Stimulated activated CD8-positive, alpha-beta memory T cell treated with anti-CD3 and anti-CD28 coated beads, Interleukin-15, amount 100 ng/mL, for 4 hours (primary cell): Measurements from ENCODE around the gene ABCA1.

Experiments used
- DNase-seq, 2 donors: peaks; one replicate each; pipeline ENCODE4 v3.0.0-alpha.2; 2020; ENCODE audit warnings: low read depth in 2 of 2

Gene ABCA1

DNA sequence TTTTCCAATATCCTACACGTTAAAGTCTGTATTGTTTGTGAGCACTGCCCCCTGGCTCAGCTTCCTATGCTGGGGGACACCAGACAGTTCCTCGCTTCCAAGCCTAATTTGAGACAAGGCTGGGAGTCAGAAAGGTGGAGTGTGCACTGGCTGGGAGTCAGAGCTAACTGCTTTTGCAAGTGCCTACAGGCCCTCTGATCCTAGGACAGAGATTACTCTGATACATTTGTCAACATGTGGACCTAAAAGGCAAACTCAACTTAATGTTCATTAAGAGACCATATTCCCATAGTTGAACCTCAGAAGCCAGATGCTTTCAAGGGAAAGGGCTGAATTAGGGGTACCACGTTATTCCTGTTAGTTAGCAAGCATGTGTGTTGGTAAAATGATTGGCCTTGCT lies 83.2 kb downstream of the ABCA1 start:
- DNase-seq, result no peak

DNA sequence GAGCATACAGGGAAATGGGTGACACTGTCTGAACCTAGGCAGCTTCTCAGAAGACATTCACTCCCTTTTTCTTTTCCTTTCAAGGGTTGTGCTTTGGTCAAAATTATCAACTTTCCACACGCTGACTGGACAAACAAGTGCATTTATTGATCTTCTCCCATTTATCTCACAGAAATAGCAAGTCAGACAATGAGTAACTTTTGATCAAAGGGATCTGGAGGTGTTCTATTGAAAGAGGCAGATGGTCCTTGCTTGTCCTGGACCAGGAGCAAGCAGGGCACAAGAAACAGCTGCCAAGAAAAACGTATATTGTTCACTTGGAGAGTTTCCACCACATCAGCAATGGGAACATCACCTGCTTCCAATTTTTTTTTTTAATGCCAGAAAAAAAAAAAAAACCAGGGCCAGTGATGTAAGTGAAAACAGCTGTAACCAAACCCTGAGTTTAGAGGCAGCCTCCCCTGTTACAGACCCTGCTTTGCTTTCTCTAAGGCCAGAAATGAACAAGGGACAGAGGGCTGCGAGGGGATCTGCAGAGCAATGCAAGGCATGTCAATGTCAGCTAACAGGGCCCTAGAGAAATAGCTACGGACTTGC lies 84.2 kb downstream of the ABCA1 start:
- DNase-seq, result no peak

DNA sequence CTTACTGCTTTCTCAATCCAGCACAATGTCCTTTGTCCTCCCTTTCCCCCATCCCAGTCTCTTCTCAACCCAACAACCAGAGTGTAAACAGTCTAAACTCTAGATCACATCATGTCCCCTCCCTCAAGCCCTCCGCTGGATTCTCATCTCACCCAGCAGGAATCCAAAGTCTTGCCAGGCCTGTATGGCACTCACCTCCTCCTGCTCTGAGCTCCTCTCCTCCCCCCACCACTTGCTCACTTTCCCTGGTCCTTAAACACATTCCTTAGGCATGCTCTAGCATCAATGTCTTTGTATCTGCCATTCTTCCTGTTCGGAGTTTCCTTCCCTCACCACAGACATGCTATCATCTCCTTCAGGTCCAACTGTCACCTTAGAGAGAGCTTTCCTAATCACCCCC lies 85.3 kb downstream of the ABCA1 start:
- no peak for DNase-seq

GRCh38 chr9:104841601-104842141 lies 86.3 kb downstream of the ABCA1 start:
- DNase-seq, result no peak

GRCh38 chr9:104838958-104839357 lies 89.0 kb downstream of the ABCA1 start:
- DNase-seq, result no peak

GRCh38 chr9:104836767-104837166 lies 91.2 kb downstream of the ABCA1 start:
- no peak for DNase-seq

GRCh38 chr9:104836235-104836634 lies 91.7 kb downstream of the ABCA1 start:
- no peak for DNase-seq

DNA sequence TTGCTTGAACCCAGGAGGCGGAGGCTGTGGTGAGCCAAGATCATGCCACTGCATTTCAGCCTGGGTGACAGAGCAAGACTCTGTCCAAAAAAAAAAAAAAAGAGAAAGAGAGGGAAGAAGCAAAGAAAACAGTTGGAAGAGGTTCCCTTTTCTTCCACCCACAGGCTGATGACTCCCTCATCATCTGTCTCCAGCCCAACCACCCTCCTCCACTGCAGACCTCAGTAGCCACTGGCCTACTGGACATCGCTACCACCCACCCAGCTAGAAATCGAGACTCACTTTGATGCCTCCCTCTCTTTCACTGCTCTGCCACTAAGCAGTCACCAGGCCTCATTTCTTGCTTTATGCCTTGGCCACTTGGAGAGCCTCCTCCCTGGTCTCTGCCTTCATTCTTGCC lies 92.8 kb downstream of the ABCA1 start:
- no peak for DNase-seq

- no peak for DNase-seq
Observed at GRCh38 chr9:104833696-104834095, 94.3 kb downstream of the ABCA1 start.

- no peak for DNase-seq
Observed at GRCh38 chr9:104831681-104832080, 96.3 kb downstream of the ABCA1 start.

DNA sequence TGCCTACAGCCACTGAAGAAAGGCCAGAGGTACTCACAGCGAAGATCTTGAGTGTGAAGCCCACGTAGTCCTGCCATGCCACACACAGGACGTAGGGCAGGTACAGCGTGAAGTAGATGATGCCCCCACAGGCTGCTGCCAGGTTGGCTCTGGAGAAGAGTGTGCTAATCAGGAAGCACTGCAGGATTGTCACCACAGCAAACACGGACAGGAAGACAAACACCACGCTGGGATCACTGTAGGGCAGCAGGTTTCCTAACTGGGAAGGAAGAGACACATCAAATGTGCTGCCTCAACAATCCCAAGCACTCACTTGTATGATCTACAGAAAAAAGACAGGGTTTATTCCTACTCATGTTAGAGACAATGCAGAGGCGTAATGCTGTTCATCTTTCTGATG lies 101.0 kb downstream of the ABCA1 start:
- no peak for DNase-seq

GRCh38 chr9:104826079-104826775 lies 101.7 kb downstream of the ABCA1 start:
- no peak for DNase-seq

DNA sequence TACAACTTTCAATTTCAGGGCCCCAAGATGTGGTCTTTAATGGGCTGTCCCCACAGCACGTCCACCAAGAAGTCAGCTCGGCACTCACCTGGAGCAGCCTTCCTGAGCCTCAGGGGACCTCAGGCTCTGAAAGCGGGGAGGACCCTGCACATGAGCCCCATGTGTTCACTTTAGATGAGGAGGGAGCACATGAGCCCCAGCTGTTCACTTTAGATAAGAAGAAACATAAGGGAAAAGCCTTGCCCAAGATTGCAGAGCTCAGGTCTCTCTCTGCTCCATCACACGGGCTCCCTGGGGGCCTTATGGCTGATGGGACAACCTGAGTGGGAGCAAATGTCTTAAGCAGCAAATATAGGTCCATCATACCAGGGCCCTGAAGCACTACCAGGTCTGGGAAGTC lies 107.6 kb downstream of the ABCA1 start:
- DNase-seq, result no peak

DNA sequence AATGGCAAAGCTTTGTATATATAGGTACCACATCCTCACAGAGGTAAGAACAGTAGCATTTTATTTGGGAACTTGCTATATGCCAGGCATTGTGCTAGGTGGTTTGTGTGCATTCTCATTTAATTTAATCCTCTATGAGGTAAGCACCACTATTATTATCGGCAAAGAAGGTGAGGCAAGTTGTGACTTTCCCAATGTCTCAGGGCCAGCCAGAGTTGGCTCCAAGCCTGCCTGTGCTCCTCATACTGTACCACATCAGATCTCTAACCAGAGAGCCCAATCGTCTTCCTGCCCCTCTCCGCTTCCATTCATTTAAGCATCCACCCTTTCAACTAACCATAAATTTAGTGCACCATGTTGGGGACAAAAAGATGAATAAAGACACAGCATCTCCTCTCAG lies 108.9 kb downstream of the ABCA1 start:
- DNase-seq, result no peak

DNA sequence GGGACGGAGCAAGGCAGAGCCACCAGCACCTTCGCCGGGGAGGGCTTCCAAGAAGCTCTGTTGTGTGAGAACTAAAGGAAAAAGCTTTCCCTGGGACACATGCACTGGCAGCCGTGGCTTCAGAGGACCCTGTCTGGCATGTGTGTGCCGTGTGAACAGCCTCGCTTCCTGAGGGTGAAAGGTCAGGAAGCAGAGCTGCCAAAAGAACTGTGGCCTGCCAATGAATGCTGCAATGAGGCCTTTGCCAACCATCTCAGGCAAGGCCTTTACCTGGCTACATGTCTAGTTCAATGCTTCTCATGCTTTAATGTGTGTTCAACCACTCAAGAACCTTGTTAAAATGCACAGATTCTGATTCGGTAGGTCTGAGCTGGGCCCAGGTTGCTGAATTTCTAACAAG lies 110.5 kb downstream of the ABCA1 start:
- DNase-seq, result no peak

DNA sequence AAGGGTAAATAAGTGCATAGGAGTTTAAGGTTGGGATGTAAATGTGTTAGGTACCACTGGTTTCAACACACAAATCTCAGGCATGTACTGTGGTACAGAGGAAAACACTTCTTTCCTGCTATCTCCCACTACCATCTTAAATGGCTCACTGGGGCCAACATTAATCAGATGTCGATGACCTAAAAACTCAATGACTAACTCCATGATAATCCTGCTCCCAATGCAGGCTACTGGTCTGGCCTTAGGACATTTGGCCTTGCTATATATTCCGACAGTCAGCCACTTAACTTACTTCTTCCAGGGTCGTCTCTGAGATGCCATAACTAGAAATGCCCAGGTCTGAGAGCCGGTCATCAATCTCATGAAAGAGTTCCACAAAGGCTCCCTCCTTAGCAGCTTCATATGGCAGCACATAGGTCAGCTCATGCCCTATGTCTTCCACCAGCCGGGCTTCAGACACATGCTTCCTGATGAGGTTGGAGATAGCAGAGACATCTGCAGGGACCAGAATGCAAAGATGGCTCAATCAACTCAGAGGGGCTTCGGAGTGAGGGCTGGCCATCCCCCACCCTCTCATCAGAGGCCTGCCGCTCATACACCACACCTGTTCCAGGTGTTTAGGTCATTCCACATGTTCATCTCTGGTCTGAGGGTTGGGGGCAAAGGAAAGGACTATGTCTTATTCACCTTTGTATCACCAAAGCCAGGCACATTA lies 111.9 kb downstream of the ABCA1 start:
- no peak for DNase-seq

DNA sequence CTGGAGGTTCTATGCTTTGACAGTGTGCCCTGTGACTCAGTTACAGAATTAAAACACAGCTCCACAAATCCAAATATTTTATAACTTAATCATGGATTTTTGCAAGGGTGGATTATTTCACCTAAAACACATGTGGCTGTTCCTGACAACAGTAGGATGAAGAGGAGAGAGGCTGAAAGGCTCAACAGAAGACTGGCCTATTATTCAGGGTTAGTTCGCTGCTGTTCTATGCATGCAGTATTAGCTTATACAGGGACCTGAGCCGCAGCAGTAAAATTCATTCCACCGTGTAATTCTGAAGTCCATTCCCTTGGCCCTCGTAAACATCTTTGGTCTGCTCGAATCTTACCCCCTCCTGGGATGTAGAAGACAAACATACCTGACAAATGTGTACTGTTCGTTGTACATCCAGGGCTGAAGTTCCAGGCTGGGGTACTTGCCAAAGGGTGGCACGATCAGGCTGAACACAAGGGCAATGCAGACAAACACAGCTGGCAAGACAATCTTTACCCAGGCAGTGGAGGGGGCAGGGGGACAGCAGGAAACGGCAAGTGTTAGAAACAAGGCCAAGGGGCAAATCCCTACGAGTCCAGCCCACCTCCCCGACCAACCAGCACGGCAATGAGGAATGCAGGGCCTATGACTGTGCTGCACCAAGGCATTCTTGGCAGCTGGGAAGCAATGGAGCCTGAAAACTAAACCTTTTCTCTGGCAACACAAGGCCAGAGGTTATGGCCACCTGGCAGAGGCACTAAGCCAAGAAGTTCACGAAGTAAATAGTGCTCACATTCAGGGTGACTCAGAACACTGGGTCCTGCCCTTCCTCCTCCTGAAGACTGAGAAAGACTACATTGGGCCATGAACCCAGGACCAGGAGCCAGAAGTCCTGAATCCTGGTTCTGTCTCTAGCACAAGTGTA lies 117.3 kb downstream of the ABCA1 start:
- no peak for DNase-seq

- no peak for DNase-seq
Observed at GRCh38 chr9:104808035-104808614, 119.8 kb downstream of the ABCA1 start.

DNA sequence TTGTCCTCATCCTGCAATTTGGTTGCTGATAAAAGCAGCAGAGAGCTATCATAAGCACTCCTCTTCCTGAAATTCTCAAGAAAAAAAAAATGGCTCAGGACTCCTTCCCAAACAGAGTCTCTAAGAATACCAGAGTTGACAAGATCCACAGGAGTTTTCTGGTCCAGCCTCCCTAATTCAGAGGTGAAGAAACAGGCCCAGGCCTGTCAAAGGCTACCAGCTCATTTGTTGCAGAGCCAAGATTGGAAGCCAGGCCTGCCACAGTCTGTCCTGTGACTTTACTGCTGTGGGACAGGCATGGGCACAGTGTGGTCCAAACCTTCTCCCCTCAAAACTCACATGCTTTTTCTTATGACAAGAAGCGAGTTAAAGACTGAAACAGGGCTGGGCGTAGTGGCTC lies 122.5 kb downstream of the ABCA1 start:
- DNase-seq, result no peak

DNA sequence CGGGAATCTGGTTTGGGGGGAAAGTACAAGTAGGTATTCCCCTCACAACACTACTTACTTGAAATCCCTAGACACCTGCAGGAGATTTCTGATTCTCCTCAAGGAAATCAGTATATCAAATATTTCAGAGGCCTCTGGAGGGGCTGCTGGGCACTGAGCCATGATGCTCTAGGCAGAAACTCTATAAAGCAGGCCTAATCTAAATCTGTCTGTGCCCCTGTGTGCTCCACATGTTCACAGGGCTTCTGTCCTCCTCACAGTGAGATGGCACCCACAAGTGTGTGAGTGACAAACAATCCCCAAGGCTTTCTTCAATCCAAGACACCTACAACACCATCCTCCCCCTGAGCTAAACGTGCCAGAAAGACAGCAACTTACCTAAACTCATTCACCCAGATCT lies 125.0 kb downstream of the ABCA1 start:
- DNase-seq, result no peak

DNA sequence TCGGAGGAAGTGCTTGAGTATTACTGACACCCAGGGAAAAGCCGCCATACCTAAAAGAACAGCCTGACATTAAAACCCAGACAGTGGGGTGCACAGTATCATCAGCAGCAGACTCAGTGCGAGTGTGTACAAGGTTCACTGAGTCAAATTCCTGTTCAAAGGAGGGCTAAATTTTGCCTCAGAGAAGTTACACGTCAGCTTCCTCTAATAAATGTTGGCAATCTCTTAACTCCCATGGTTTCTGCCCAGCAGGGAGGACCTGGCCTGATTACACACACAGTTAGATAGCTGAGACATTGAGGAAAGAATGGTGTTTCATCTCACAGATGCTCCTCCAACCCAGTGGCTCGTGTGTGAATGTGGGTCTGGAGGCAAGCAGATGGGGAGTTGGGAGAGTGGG lies 125.8 kb downstream of the ABCA1 start:
- no peak for DNase-seq
